NCI-H2107 treated with DMSO at 0.1 percent for 48 hours (cell line): ENCODE data around the gene SIVA1.
"Not testable (repeated sequence)": the region's sequence is repeated elsewhere in the genome, so short reads cannot be mapped to it uniquely, and the experiment has no call there.

Source experiments
- DNase-seq: peaks from one replicate; lab custom pipeline; 2025; ENCODE audit not compliant: unreplicated experiment; lab: John Stamatoyannopoulos, UW

Gene SIVA1

DNA sequence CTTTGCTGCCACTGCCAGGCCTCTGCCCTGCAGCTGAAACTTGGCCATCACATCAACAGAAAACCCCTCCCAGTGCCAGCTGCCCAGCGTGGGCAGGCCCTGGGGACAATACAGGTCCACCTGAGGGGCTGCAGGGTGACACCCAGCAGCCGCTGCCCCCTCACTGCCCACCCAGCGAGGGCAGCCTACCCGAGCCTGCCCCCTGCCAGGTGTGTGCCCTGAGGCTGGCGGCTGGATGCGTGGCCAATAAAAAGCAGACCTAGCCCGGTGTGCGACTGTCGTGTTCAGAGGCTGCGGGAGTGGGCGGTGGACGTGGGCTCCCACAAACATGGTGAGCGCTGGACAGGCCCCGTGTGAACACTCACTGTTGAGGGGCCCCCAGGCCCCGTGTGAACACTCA is 33.6 kb upstream of the SIVA1 start:
- no peak for DNase-seq

DNA sequence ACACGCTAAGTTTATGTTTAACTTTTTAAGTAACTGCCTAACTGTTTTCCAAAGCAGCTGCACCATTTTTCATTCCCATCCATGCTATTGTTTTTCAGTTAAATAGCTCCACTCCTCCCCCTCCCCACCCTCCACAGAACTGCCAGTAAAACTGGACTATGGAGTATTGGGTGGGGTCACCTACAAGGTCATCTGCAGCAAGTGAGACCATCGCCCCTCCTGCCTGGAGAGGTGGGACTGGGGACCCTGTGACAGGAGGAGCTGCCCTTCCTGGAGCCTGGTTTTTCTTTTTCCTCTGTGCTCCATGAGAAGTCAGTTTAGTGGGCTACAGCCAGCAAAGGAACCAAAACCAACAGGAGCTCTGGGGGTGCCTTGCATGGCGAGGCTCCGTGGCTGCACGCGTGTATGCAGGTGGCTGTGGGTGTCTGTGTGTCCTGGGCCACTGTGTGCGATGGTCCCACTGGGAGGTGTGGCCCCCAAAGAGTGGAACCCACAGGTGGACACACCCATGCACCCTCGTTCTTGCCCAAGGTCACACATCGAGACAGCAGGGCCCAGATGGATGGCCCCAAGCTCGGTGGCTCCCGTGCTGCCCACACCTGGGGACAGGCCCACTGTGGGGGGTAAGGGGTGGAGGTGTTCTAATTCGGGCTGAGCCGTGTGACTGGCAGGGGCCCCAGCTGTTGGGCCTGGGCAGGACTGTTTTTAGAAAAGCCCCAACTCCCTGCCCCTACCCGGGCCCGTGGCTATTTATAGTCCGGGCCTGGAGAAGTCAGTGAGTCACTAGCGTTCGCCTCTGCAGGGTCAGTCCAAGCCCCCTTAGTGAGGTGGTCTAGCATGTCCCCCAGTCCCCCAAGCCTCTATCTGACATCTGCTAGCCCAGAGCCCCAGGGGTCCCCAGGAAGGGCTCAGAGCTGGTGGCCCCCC is 31.2 kb upstream of the SIVA1 start:
- DNase-seq, result no peak

GRCh38 chr14:104722938-104723650 is 29.9 kb upstream of the SIVA1 start:
- no peak for DNase-seq

DNA sequence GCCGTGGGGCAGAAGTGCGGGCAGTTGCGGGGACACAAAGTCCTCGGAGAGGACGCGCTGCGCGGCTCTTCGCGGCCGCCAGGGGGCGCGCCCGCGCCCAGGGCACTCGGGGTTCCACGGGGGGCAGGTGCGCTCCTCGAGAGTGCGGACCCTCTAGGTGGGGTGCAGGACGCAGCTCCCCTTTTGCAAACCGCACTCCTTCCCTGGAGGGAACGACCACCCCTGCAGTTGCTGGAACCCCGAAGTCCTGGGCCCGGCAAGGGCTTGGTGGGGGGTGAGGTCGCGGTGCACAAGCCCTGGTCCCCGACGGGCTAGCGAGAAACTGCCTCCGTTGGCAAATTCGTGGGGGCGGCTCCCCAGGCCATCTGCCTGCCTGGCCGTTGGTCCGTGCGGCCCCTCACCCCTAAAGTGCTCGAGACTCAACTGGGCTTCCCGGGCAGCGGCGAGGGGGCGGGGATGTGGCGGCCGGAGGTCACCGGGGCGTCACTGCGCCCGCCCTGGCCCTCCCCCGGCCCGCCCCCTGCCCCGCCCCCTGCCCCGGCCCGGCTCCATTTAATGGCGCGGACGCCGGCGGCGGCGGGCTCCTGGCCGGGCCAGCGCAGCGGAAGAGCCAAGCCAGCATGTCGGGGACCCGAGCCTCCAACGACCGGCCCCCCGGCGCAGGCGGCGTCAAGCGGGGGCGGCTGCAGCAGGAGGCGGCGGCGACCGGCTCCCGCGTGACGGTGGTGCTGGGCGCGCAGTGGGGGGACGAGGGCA is 29.1 kb upstream of the SIVA1 start, which contains the start of gene ADSS1:
Gene ADSS1 (plus strand): TSS at position 579 of the 756 bp plus-strand sequence. CDS start 42 bp downstream, at position 621.
- DNase-seq, result peak; percentile 5

GRCh38 chr14:104724407-104724980 is 28.5 kb upstream of the SIVA1 start:
- DNase-seq, result no peak

DNA sequence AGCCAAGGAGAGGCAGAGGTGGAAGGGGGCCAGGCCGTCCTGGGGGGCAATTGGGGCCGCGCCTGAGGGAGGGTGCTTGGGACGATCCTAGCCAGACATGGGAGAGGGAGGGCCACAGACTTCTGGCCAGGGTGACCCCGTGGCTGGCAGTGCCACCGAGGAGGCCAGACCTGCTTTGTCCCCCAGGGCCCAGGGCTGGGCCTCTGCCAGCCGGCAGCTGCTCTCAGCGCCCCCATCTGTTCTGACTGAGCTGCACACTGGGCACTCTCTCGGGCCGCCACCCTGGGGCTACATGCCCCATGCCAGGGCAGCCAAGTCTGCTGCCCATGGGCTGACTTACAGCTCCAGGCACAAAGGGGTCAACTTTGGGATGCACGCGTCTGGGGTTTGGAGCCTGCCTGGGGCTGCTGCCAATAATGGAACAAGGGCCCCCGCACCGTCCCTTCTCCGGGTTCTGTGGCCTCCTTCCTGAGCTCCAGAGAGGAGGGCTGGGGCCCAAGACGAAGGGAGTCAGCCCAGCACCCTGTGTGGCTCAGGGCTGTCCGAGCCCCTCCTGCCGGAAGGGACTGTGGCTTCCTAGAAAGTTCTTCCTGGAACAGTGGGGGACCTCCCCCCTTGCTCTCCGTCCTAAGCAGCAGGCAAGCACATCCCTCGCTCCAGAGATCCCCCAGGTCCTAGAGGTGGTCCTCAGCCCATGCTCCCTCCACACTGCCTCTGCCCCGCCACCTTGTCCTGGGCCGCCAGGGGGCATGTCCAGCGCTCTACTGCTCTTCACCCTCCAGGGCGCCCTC is 27.8 kb upstream of the SIVA1 start:
- DNase-seq, result peak; percentile 11

- no peak for DNase-seq
Measured at GRCh38 chr14:104725772-104726548, 27.0 kb upstream of the SIVA1 start.

GRCh38 chr14:104726600-104727451 is 26.1 kb upstream of the SIVA1 start:
- DNase-seq, result no peak

DNA sequence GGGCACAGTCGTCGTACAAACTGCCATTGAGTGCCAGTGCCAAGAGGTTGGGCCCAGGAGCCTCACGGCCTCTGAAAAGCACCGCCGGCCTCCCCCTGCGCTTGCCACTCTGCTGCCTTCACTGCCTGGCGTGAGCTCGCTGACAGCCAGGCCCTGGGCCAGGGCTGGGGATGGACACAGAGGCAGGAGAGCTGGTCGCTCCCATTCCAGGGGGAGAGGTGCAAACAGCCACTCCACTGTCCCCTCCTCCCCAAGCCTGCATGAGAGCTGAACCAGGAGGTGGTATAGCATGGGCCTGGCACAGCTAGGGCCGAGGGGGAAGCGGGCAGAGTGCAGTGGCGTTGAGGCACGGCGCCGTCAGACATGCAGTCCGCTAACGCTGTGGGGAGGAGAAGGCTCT is 24.3 kb upstream of the SIVA1 start:
- DNase-seq, result no peak

DNA sequence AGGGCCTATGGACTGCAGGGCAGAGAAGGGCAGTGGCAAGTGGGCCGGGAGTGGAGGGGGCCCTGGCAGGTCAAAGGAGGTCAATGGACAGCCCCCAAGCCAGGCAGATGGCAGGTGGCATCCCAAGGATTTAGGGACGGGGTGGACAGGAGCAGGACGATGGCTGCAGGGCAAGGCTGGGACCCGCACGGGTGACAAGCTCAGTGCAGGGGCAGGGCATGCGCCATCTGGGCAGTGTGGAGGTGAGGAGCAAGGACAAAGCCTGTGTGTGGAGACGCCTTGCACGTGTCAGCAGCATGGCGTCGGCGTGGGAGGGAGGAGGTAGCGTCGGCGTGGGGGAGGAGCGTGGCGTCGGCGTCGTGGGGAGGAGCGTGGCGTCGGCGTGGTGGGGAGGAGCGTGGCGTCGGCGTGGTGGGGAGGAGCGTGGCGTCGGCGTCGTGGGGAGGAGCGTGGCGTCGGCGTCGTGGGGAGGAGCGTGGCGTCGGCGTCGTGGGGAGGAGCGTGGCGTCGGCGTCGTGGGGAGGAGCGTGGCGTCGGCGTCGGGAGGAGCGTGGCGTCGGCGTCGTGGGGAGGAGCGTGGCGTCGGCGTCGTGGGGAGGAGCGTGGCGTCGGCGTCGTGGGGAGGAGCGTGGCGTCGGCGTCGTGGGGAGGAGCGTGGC is 23.6 kb upstream of the SIVA1 start:
- not testable (repeated sequence) for DNase-seq

GRCh38 chr14:104729835-104730181 is 23.1 kb upstream of the SIVA1 start:
- no peak for DNase-seq

DNA sequence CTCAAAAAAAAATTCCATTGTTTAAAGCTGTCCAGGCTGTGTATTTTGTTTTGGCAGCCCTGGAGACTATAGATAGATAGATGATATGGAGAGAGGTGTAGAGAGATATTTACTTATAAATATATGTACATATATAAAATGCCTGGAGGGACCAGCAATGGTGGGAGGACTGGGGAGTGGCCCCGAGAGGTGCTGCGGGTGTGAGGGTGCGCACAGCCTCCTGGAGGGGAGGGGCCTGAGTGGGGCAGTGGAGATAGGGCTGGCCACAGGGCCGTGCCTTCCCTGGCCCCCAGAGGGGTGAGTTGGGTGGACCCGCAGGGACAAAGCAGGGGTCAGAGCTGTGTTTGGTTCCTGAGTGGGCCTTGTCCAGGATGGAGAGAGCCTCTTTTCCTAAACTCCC is 22.5 kb upstream of the SIVA1 start:
- no peak for DNase-seq

DNA sequence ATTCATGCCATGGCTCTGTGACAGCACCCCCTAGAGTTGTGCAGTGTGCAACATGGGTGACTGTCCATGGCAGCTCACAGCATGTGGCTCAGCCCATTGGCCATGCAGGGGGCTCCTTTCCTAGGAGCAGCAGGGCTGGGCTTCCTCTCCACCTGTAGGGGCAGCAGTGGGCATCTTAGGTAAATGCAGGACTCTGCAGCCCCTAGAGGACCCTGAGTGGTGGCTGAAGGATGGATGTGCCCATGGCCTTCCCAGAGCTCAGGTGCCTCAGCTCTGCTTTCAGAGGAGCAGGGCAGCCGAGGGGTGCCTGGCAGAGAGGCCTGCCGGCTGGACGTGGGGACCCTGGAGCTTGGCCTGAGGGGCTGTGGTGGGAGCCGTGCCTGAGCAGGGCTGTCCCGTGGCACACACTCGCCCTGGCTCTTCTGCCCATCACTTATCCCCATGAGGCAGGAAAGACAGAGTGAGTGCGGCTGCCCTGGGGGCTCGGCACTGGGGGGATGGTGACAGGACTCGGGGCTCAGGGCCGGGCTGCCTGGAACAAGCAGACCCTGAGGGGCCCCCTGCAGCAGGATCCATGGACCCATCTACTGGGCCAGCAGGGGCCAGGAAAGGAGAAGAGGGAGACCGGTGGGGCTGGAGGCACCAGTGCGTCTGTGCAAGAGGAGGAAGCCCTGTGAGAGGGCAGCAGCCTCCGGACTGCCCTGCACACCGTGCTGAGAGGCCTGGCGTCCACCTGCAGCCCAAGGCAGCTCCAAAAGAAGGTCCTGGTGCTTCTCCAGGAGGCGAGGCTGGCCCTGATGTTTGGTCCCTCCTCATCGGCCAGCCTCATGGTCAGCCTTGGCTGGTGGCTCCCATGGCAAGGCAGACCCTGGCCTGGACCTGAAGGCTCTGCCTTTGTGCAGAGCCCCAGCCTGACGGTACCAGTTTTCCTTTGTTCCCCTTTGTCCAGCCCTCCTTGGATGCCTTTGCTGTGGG is 21.3 kb upstream of the SIVA1 start:
- DNase-seq, result no peak

- DNase-seq, result no peak
Measured at GRCh38 chr14:104732355-104732804, 20.6 kb upstream of the SIVA1 start.

DNA sequence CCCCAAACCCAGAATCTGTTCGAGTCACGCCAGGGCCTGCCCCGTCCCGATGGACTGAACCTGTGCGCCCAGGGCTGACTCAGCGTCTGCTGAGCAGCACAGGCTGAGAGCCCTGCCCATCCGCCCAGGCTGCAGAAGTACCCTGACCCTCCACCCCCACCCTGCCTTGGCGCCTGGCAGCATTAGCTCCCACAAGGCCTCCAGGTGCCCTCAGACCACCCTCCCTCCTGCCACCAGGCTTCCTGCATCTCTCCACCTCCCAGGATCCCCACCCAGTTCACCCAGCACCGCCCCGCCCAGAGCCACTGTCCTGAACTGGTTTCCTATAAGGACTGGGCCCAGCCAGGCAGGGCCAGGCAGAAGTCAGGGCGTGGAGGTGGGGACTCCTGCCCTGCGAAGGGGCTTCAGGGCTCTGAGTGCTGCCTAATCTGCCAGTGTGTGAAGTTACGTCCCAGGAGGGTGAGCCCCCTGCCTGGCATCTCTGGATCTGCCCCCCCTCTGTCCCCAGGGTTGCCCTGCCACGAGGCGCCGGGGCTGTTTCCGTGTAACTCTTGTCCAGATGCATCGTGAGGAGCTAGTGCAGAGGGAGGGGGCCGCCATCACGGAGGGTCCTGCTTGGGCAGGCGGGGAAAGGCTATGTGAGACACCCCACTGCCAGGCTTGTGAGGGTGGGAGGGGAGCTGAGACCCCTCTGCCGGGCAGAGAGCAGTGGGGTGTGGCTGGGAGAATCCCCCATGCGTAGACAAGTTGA is 19.8 kb upstream of the SIVA1 start:
- DNase-seq, result no peak

DNA sequence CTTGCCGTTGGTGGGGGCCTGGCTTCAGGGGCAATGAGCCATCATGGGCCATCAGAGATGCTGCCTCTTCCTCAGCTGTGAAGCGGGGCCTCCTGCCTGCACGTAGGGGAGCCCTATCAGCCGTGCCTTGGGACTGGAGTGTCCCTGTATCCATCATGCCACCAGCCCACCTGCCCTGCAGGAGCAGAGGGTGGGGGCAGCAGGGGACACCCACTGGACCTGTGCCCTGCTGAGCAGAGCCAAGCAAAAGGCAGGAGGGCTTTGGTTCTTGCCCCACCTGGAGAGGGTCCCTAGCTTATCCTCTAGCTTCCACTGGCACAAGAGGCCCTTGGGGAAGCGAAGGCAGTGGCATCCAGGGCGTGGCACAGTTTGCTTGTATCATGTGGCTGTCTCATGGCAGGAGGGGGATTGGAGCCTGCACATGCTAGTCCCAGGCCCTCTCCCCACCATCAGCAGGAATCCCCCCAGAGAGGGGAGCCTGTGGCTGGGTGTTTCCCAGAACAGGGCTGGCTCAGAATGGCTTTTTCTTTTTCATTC is 18.8 kb upstream of the SIVA1 start:
- DNase-seq, result no peak
